ENCODE measurements around the gene EDC3.

- TF ChIP-seq CTCF (IDR thresholded peaks at IDR 0.05) (no peak), POLR2AphosphoS5 (IDR thresholded peaks at IDR 0.05) (no peak)
These were observed 82.5 kb downstream of the EDC3 start for GRCh38 chr15:74613089-74613952.

All from sigmoid colon (tissue), 4 donors.